H1 (cell line): ENCODE data around the gene FBN1. TPM values are rescaled to one million over a fixed set of nuclear protein-coding genes. Genes with fewer than 3 reads are reported as not detected.

ENCODE experiments used
- EZH2 ChIP-seq: fragments of 200-600 bp; sonication (generic); IDR thresholded peaks from 2 replicates; pipeline ENCODE4 v1.7.1; 2012; ENCODE audit warnings: low read depth, mild to moderate bottlenecking, moderate library complexity, low read length, inconsistent platforms; ENCODE audit not compliant: severe bottlenecking
- KDM5A ChIP-seq: fragments of 200-600 bp; IDR thresholded peaks from 2 replicates; pipeline ENCODE4 v1.7.1; 2012; ENCODE audit warnings: mild to moderate bottlenecking, low read length, inconsistent platforms, mixed read lengths
- POLR2AphosphoS5 ChIP-seq: IDR thresholded peaks from 2 replicates; pipeline ENCODE4 v1.6.1; 2011; ENCODE audit warnings: low read depth, low read length
- SIN3A ChIP-seq, 2 experiments: IDR thresholded peaks in 1 of 2; conservative IDR thresholded peaks in 1 of 2; 2 replicates each; pipeline ENCODE4 v1.6.1; 2011 to 2012; ENCODE audit warnings: low read length in 2 of 2, improper control_type of control experiment in 1 of 2, low read depth in 1 of 2, mild to moderate bottlenecking in 1 of 2
- USF2 ChIP-seq: IDR thresholded peaks from 2 replicates; pipeline ENCODE4 v1.6.1; 2011; ENCODE audit warnings: low read length, improper control_type of control experiment
- polyA plus RNA-seq, 7 experiments: library from polyadenylated mRNA; depleted of rRNA in 3 of 7; stranded (reverse) in 5 of 7; unstranded in 2 of 7; fragments of >200 nt in 5 of 7; fragments of 200-250 nt in 2 of 7; gene quantifications; 1 replicate in 5 of 7; 2 replicates in 1 of 7; 4 replicates in 1 of 7; pipeline versions ENCODE4 v1.2.1 to v1.2.3, GENCODE V29; 2011 to 2013; ENCODE audit warnings: missing spikeins in 2 of 7, mixed read lengths in 2 of 7
- total RNA-seq: library from RNA; stranded (reverse); fragmentation: NEBNext Ultra II Directional; extraction: Animal tissue kit (Norgen Biotek cat#: 25700); gene quantifications from 2 replicates; pipeline ENCODE4 v1.2.1, GENCODE V29; 2021

FBN1 gene
- total and polyA plus RNA-seq, 2 of the 8 experiments (the other 6 are each of a cell fraction or from before 2014, with no cell fraction given), result 3.0 to 4.0 TPM

GRCh38 chr15:48541341-48542278 is 103.9 kb downstream of the FBN1 start (continued):
- TF ChIP-seq USF2 (no peak), SIN3A (conservative IDR thresholded peaks at IDR 0.05 in 1 of 2, IDR thresholded peaks at IDR 0.05 in 1 of 2; ENCODE audit: low read depth in 1 of 2, low read length in 2 of 2) (no peak), KDM5A (no peak), POLR2AphosphoS5 (no peak), EZH2 (no peak)
